Hematopoietic multipotent progenitor cell treated with erythropoietin and hydrocortisone succinate and interleukin-3 and kit ligand, for 15 days (in vitro differentiated cells): Measurements from ENCODE around the gene RXRA.

Experiments
- DNase-seq: peaks from one replicate; pipeline ENCODE4 v3.0.0-alpha.2; 2015; ENCODE audit warnings: low spot score

Gene RXRA

DNA sequence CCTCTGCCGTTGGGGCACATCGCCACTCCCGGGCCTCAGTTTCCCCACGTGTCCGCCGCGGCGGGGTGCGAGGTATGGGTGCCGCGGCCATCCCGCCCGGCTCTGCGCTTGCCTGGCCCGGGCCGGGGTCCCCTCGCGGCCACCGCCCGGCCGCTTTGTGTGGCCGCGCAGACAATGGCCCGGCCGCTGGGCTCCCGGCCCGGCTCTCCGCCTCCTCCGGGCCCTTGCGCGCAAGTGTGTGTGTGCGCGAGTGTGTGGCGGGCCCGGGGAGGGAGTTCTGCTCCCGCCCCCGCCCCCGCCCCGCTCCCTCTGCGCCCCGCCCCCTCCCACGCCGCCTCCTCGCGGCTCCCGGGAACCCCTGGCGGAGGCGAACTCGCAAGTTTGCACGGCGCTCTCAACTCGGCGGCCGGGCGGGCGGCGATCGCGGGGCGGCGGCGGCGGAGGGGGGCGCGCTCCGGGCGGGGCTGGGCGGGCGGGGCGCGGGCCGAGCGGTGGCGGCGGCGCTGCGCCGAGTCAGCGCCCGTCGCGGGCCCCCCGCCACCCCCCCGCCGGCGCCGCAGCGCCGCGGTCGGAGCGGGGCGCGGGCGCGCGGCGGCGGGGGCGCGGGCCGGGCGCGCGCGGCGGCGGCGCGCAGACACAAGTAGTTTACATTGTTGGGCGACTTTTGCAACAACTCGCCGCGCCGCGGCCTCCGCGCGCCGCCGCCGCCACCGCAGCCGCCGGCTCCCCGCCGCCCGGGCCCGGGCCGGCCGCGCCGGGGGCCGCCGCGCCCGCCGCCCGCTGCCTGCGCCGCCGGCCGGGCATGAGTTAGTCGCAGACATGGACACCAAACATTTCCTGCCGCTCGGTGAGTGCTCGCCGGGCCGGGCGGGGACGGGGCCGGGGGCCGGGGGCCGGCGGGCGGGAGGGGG is at the start of gene RXRA:
Gene RXRA, plus strand, starts transcription at position 643 of the 911 bp plus-strand sequence. Its CDS starts 177 bp downstream, at position 820.
- DNase-seq, result peak; percentile 82

GRCh38 chr9:134278286-134278685 is 48.0 kb upstream of the RXRA start:
- no peak for DNase-seq

GRCh38 chr9:134278974-134279640 is 47.1 kb upstream of the RXRA start:
- no peak for DNase-seq

DNA sequence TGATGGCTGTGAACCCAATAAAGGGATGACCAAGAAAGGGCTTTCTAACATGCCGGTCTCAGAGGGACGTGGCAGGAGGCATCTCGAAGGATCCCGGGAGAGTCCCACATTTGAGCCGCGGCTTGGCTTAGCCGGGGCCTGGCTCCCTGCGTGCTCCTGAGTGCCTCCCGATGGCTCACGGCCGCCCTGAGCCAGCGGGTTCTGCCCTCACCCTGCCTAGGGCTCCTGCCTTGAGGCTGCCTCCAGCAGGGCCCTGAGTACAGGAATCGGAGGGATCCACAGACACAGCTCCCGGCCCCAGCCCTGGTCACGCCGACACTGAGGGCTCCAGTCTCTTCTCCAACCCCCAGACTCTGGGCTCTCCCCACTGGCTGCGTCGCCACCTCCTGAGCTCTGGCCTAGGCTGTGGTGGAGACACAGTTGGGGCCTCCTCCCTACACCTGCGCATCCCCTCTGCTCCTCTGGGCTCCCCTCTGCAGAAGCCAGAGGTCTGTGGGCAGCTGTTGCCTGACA is 44.1 kb upstream of the RXRA start:
- DNase-seq, result no peak

DNA sequence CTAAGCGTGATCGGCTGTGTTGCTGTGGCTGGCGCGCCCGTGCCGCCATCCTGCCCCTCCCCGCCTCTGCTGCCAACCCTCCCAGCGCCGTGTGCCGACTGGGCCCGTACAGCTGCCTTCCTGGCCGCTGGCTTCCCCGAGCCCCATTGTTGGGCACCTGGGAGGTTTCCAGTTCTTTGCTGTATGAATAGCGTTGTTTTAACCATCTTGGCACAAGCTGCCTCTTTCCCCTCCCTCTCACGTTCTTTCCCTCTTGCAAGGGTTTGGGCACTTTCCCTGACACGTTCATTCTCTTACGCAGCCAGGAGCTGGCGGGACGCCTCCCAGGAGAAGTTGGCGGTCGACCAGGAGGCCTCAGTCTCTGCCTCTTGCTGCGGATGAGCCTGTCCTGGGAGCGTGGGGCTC is 43.1 kb upstream of the RXRA start:
- no peak for DNase-seq

DNA sequence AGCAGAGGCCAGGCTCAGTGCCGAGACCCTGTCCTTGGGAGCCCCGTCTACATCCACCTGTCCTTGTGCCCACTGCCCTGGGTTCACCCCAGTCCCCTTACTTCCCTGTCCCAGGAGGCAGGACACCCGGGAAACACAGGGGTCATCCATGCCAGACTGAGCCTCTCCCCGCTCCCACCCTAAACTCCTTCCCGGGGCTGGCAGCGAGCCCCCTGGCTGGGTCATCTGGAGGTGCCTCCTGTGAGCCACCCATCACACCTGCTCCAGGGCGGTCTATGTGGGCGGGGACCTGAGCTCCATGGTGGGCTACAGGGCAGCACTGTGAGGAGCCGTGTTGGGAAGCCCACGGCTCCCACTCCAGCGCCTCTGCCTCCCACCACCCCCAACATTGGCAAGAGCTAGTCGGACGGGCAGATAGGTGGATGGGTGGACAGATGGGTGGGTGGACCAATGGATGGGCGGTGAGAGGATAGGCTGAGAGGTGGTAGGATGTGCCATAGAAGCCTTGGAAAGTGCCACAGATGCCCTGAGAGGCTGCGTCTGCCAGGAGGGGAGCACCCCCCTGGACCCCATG is 42.5 kb upstream of the RXRA start:
- no peak for DNase-seq

GRCh38 chr9:134284273-134284672 is 42.0 kb upstream of the RXRA start:
- DNase-seq, result no peak

DNA sequence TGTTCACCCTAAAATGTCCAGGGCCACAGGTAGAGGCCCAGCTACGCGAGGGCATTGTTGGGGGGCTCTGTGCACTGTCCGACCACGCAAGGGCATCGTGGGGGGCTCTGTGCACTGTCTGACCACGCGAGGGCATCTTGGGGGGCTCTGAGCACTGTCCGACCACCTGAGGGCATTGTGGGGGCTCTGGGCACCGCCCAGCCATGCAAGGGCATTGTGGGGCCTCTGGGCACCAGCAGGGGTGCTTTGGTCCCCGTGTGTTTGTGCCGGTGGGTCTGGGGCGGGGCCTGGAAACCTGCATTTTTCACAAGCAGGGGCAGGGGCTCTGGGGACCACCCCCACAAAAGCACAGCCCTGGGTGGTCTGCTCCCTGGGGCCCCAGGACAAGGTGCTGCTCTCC is 41.5 kb upstream of the RXRA start:
- DNase-seq, result no peak

GRCh38 chr9:134285215-134285845 is 40.9 kb upstream of the RXRA start:
- DNase-seq, result no peak

GRCh38 chr9:134286471-134287245 is 39.6 kb upstream of the RXRA start:
- DNase-seq, result no peak

GRCh38 chr9:134287591-134288491 is 38.4 kb upstream of the RXRA start:
- DNase-seq, result no peak

GRCh38 chr9:134288746-134289145 is 37.5 kb upstream of the RXRA start:
- no peak for DNase-seq

- no peak for DNase-seq
Observed at GRCh38 chr9:134289241-134289875, 36.9 kb upstream of the RXRA start.

- no peak for DNase-seq
Observed at GRCh38 chr9:134290603-134291451, 35.4 kb upstream of the RXRA start.

DNA sequence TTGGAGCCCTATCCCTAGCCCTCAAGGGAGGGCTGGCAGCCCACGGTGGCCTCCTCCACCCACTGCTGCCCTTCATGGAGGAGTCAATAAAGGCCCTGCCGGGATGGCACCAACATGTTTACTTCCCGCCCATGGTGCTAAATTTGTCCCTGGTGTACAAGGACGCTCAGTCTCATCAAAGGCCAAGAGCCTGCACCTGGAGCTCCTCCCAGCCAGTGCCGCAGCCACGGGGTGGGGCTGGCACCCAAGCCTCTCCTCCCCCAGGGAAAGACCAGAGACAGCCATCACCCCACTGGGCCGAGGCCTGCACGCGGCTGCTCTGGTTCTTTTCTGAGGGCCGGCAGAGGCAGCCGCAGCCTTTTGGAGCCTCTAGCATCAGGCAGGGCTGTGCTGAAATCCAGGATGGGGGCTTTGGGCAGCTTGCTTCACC is 34.8 kb upstream of the RXRA start:
- no peak for DNase-seq

GRCh38 chr9:134291961-134292871 is 34.0 kb upstream of the RXRA start:
- no peak for DNase-seq

DNA sequence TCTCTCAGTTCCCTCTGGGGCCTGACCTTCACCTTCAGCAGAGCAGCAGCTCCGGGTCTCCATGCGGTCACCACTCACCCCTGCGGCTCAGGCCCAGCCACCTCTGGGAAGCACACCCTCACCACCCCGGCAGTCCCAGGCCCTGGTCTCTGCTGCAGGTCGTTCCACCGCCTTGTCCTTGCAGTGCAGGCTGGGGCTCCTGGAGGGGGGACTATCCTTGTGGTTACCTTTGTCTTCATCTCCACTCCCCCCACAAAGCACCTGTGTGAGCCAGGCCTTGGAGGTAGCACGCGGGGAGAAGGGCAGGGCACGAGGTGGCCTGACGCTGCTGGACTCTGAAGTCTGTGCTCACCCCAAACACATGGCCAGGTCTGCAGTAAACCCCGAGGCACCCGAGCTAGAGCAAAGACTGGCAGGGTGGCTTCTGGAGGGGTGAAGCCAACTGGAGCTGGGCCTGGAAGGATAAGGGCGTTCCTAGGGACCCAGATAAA is 33.2 kb upstream of the RXRA start:
- DNase-seq, result no peak
